Smooth muscle cell (in vitro differentiated cells): ENCODE results near the gene ACBD4. TPM values are rescaled to one million over a fixed set of nuclear protein-coding genes. Genes with fewer than 3 reads are reported as not detected.

Experiments
- DNase-seq: peaks from one replicate; lab custom pipeline; 2025; ENCODE audit not compliant: unreplicated experiment; lab: John Stamatoyannopoulos, UW
- H2AFZ ChIP-seq: fragments of 200-600 bp; sonication (generic); 2 replicates; pipeline ENCODE4 v1.6.0; 2016; ENCODE audit warnings: antibody characterized with exemption, low read depth, mild to moderate bottlenecking
- H3F3A ChIP-seq: fragments of 200-600 bp; sonication (generic); 2 replicates; pipeline ENCODE4 v1.6.0; 2017; ENCODE audit warnings: antibody characterized with exemption, low read depth
- H3K27ac ChIP-seq: fragments of 200-600 bp; sonication (generic); 2 replicates; pipeline ENCODE4 v1.5.1; 2016; ENCODE audit warnings: low read depth, mild to moderate bottlenecking
- H3K27me3 ChIP-seq: fragments of 200-600 bp; sonication (generic); 2 replicates; pipeline ENCODE4 v1.6.1; 2016; ENCODE audit warnings: low read depth, mild to moderate bottlenecking
- H3K36me3 ChIP-seq: fragments of 200-600 bp; sonication (generic); 2 replicates; pipeline ENCODE4 v1.5.1; 2016; ENCODE audit warnings: low read depth
- H3K4me1 ChIP-seq: fragments of 200-600 bp; sonication (generic); 2 replicates; pipeline ENCODE4 v1.5.1; 2016; ENCODE audit warnings: low read depth
- H3K4me2 ChIP-seq: fragments of 200-600 bp; sonication (generic); 2 replicates; pipeline ENCODE4 v1.6.0; 2016; ENCODE audit warnings: mild to moderate bottlenecking
- H3K4me3 ChIP-seq: fragments of 200-600 bp; sonication (generic); 2 replicates; pipeline ENCODE4 v1.5.1; 2016; ENCODE audit warnings: mild to moderate bottlenecking
- H3K79me2 ChIP-seq: fragments of 200-600 bp; sonication (generic); 2 replicates; pipeline ENCODE4 v1.6.0; 2016; ENCODE audit warnings: low read depth, mild to moderate bottlenecking
- H3K9ac ChIP-seq: fragments of 200-600 bp; sonication (generic); 2 replicates; pipeline ENCODE4 v1.6.0; 2016; ENCODE audit warnings: low read depth
- H3K9me3 ChIP-seq: fragments of 200-600 bp; sonication (generic); replicated peaks from 2 replicates; pipeline ENCODE4 v1.5.1; 2016; ENCODE audit warnings: low read depth
- H4K20me1 ChIP-seq: fragments of 200-600 bp; sonication (generic); 2 replicates; pipeline ENCODE4 v1.6.0; 2016; ENCODE audit warnings: low read depth
- WGBS: methylation state at CpG from one replicate; pipeline ENCODE4 v1.1.7; 2016; ENCODE audit warnings: low lambda C conversion rate; 5-methylcytosine and 5-hydroxymethylcytosine counted together
- polyA plus RNA-seq: library from polyadenylated mRNA; unstranded; fragments of >200 nt; fragmentation: Nextera tagmentation; extraction: Ambion mirVana; gene quantifications from 2 replicates; pipeline ENCODE4 v1.2.1, GENCODE V29; 2016
- total RNA-seq: library from RNA; depleted of rRNA; stranded (reverse); fragments of >200 nt; gene quantifications from 2 replicates; pipeline ENCODE4 v1.2.3, GENCODE V29; 2014
- TF ChIP-seq, protein P1 (sequence below): fragments of 200-600 bp; sonication (generic); IDR thresholded peaks from 2 replicates; pipeline ENCODE4 v1.5.1; 2017; ENCODE audit warnings: borderline replicate concordance, mild to moderate bottlenecking, antibody characterized with exemption; ENCODE audit not compliant: insufficient read depth, poor library complexity, severe bottlenecking

The ACBD4 gene
- total and polyA plus RNA-seq, 2 experiments from 2014 or later = 0.49 to 5.0 TPM

DNA sequence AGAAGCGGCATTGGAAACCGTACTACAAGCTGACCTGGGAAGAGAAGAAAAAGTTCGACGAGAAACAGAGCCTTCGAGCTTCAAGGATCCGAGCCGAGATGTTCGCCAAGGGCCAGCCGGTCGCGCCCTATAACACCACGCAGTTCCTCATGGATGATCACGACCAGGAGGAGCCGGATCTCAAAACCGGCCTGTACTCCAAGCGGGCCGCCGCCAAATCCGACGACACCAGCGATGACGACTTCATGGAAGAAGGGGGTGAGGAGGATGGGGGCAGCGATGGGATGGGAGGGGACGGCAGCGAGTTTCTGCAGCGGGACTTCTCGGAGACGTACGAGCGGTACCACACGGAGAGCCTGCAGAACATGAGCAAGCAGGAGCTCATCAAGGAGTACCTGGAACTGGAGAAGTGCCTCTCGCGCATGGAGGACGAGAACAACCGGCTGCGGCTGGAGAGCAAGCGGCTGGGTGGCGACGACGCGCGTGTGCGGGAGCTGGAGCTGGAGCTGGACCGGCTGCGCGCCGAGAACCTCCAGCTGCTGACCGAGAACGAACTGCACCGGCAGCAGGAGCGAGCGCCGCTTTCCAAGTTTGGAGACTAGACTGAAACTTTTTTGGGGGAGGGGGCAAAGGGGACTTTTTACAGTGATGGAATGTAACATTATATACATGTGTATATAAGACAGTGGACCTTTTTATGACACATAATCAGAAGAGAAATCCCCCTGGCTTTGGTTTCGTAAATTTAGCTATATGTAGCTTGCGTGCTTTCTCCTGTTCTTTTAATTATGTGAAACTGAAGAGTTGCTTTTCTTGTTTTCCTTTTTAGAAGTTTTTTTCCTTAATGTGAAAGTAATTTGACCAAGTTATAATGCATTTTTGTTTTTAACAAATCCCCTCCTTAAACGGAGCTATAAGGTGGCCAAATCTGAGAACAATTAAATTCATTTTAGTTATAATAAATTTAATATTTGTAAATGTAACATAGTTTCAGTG lies 14.5 kb downstream of the ACBD4 start:
- 1% methylated on average over 56 of the region's 56 CpGs for WGBS
- Histone ChIP-seq H3K4me2 (peak overlapping the region; percentile 95), H3K27me3 (no peaks in the 10 kb centered on the region), H3K27ac (peak overlapping the region; percentile 57), H3K9me3 (no peaks in the 10 kb centered on the region), H3K36me3 (no peaks in the 10 kb centered on the region), H3K4me1 (peaks cover 12% of the 10 kb centered on the region), H4K20me1 (peaks cover 46% of the 10 kb centered on the region), H3K79me2 (peaks cover 32% of the 10 kb centered on the region), H3K4me3 (peak overlapping the region; percentile 74), H3F3A (peaks cover 23% of the 10 kb centered on the region), H3K9ac (peak overlapping the region; percentile 77), H2AFZ (no peak overlapping the region)
- DNase-seq = no peak
- TF ChIP-seq, protein P1, sequence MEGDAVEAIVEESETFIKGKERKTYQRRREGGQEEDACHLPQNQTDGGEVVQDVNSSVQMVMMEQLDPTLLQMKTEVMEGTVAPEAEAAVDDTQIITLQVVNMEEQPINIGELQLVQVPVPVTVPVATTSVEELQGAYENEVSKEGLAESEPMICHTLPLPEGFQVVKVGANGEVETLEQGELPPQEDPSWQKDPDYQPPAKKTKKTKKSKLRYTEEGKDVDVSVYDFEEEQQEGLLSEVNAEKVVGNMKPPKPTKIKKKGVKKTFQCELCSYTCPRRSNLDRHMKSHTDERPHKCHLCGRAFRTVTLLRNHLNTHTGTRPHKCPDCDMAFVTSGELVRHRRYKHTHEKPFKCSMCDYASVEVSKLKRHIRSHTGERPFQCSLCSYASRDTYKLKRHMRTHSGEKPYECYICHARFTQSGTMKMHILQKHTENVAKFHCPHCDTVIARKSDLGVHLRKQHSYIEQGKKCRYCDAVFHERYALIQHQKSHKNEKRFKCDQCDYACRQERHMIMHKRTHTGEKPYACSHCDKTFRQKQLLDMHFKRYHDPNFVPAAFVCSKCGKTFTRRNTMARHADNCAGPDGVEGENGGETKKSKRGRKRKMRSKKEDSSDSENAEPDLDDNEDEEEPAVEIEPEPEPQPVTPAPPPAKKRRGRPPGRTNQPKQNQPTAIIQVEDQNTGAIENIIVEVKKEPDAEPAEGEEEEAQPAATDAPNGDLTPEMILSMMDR = no peak

DNA sequence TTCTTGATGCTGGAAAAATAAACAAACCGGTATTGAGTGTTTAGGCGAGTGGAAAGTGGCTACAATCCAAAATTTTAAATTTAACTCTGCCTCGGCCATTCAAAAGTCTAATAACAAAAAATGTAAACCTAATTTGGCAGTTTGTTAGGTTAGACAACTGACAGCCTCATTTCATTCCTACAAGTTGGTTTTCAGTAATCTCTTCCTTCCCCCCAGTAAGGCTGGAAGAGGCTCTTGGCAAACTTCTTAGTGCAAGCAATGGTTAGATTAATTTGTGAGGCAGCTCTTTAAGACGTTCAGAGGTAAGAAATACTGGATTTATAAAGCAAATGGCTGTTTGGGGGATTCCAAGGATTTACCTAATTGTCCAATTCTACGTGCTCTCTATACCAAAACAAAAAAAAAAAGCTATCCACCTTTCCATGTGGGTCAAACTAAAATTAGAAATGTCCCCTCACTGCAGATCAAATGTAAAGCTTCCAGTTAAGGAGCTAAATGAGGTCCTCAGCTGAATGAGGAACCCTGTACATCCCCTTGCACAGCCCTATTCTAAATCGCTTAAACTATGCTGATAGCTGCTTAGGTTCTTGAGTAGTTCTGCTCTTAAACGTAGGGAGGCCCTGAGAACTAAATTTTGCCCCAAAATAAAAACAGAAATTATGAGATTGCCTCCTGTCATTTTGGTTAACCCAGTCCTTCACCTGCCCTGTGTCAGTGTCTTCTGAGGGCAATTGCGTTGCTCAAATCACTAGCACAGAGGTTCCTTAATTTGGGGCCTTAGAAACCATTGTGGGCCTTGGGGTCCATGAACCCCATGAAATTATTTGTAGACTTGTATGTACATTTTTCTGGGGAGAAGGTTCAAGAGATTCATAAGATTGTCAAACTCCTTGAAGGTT lies 15.7 kb downstream of the ACBD4 start:
- peak overlapping the region; percentile 95 for H3K4me2 ChIP-seq
- H3K9ac ChIP-seq = peak overlapping the region; percentile 77
- TF ChIP-seq, protein P1 = no peak
- H3K79me2 ChIP-seq = peaks cover 39% of the 10 kb centered on the region
- peak overlapping the region; percentile 74 for H3K4me3 ChIP-seq
- no peaks in the 10 kb centered on the region for H3K36me3 ChIP-seq
- H3K27ac ChIP-seq = peak overlapping the region; percentile 57
- 28% methylated on average over 8 of the region's 8 CpGs for WGBS
- H2AFZ ChIP-seq = no peak overlapping the region
- H3K27me3 ChIP-seq = no peaks in the 10 kb centered on the region
- DNase-seq = no peak
- H3K9me3 ChIP-seq = no peaks in the 10 kb centered on the region
- peaks cover 22% of the 10 kb centered on the region for H3F3A ChIP-seq
- H4K20me1 ChIP-seq = peaks cover 58% of the 10 kb centered on the region
- H3K4me1 ChIP-seq = peaks cover 12% of the 10 kb centered on the region

DNA sequence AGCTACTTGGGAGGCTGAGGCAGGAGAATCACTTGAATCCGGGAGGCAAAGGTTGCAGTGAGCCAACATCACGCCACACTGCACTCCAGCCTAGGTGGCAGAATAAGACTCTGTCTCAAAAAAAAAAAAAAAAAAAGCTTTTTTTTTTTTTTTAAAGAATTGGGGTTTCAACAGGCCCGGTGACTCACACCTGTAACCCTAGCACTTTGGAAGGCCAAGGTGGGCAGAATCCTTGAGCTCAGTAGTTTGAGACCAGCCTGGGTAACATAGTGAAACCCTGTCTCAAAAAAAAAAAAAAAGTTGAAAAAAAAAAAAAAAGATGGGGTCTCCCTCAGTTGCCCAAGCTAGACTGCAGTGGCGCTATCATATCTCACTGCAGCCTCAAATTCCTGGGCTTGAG lies 19.5 kb downstream of the ACBD4 start:
- Histone ChIP-seq H3F3A (peaks cover 35% of the 10 kb centered on the region), H3K4me2 (no peak overlapping the region), H3K4me1 (peaks cover 26% of the 10 kb centered on the region), H3K27me3 (no peaks in the 10 kb centered on the region), H4K20me1 (peaks cover 71% of the 10 kb centered on the region), H3K9me3 (no peaks in the 10 kb centered on the region), H3K9ac (no peak overlapping the region), H3K36me3 (no peaks in the 10 kb centered on the region), H3K79me2 (peaks cover 58% of the 10 kb centered on the region), H3K4me3 (no peak overlapping the region), H3K27ac (peak overlapping the region; percentile 55), H2AFZ (no peak overlapping the region)
- DNase-seq = no peak
- TF ChIP-seq, protein P1 = no peak
- WGBS = 93% methylated on average over 4 of the region's 4 CpGs
